ENCODE data around the gene TMEM167A.

DNA sequence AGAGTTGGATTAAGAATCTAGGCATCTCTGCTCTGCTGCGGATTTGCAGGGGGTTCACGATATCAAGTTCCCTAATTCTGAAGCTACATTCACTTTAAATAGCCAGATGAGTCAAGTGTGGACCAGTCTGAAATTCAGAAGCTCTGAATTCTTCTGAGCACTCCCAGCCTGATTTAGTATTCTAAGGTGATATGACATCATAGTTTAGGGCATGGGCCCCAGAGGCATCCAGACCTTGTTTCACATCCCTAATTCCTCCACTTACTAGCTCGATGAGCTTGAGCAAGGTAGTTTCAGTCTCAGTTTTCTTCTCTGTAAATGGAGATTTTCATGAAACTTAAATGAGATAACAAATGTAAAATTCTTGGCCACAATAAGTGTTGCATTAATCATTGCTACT, 65.2 kb downstream of the TMEM167A start:
- TF ChIP-seq REST (IDR thresholded peaks at IDR 0.05; ENCODE audit: low read depth) (no peak), EZH2 (IDR thresholded peaks at IDR 0.05) (no peak), ZFX (IDR thresholded peaks at IDR 0.05) (no peak), POLR2AphosphoS5 (IDR thresholded peaks at IDR 0.05; ENCODE audit: low read depth, low read length) (no peak), ZNF274 (IDR thresholded peaks at IDR 0.05; ENCODE audit: low read depth, low read length) (no peak), SIN3A (IDR thresholded peaks at IDR 0.05; ENCODE audit: low read depth) (no peak), YY1 (IDR thresholded peaks at IDR 0.05; ENCODE audit: extremely low read depth, insufficient replicate concordance, low read depth, low read length) (no peak), EZH2phosphoT487 (IDR thresholded peaks at IDR 0.05; ENCODE audit: borderline replicate concordance) (no peak)
- TF ChIP-seq, protein P1, sequence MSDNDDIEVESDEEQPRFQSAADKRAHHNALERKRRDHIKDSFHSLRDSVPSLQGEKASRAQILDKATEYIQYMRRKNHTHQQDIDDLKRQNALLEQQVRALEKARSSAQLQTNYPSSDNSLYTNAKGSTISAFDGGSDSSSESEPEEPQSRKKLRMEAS (IDR thresholded peaks at IDR 0.05): no peak
- TF ChIP-seq, protein P2, sequence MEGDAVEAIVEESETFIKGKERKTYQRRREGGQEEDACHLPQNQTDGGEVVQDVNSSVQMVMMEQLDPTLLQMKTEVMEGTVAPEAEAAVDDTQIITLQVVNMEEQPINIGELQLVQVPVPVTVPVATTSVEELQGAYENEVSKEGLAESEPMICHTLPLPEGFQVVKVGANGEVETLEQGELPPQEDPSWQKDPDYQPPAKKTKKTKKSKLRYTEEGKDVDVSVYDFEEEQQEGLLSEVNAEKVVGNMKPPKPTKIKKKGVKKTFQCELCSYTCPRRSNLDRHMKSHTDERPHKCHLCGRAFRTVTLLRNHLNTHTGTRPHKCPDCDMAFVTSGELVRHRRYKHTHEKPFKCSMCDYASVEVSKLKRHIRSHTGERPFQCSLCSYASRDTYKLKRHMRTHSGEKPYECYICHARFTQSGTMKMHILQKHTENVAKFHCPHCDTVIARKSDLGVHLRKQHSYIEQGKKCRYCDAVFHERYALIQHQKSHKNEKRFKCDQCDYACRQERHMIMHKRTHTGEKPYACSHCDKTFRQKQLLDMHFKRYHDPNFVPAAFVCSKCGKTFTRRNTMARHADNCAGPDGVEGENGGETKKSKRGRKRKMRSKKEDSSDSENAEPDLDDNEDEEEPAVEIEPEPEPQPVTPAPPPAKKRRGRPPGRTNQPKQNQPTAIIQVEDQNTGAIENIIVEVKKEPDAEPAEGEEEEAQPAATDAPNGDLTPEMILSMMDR (IDR thresholded peaks at IDR 0.05 in 2 of 3, conservative IDR thresholded peaks at IDR 0.05 in 1 of 3; ENCODE audit: borderline replicate concordance in 1 of 3, insufficient read depth in 1 of 3, low read depth in 2 of 3, low read length in 2 of 3): no peak
